Hepatocyte (in vitro differentiated cells): ENCODE data around the gene RDH16. TPM values are rescaled to one million over a fixed set of nuclear protein-coding genes. Genes with fewer than 3 reads are reported as not detected.

Source experiments
- DNase-seq: peaks from one replicate; pipeline ENCODE4 v3.0.0-alpha.2; 2016; ENCODE audit warnings: low spot score
- H2AFZ ChIP-seq: fragments of 200-600 bp; sonication (generic); 2 replicates; pipeline ENCODE4 v1.6.0; 2016; ENCODE audit warnings: antibody characterized with exemption, mild to moderate bottlenecking
- H3K27ac ChIP-seq: fragments of 200-600 bp; sonication (generic); 2 replicates; pipeline ENCODE4 v1.5.1; 2016; ENCODE audit warnings: mild to moderate bottlenecking
- H3K27me3 ChIP-seq: fragments of 200-600 bp; sonication (generic); 2 replicates; pipeline ENCODE4 v1.6.1; 2016
- H3K36me3 ChIP-seq: fragments of 200-600 bp; sonication (generic); replicated peaks from 2 replicates; pipeline ENCODE4 v1.5.1; 2016; ENCODE audit warnings: low read depth; ENCODE audit not compliant: insufficient read depth
- H3K4me1 ChIP-seq: fragments of 200-600 bp; sonication (generic); 2 replicates; pipeline ENCODE4 v1.5.1; 2016; ENCODE audit warnings: mild to moderate bottlenecking, moderate library complexity; ENCODE audit not compliant: insufficient read depth
- H3K4me2 ChIP-seq: fragments of 200-600 bp; sonication (generic); 2 replicates; pipeline ENCODE4 v1.6.0; 2016
- H3K4me3 ChIP-seq: fragments of 200-600 bp; sonication (generic); 2 replicates; pipeline ENCODE4 v1.5.1; 2016; ENCODE audit warnings: mild to moderate bottlenecking
- H3K79me2 ChIP-seq: fragments of 200-600 bp; sonication (generic); 2 replicates; pipeline ENCODE4 v1.6.0; 2017; ENCODE audit warnings: mild to moderate bottlenecking
- H3K9me2 ChIP-seq: fragments of 200-600 bp; sonication (generic); replicated peaks from 2 replicates; pipeline ENCODE4 v1.6.0; 2017; ENCODE audit warnings: mild to moderate bottlenecking; ENCODE audit not compliant: insufficient read depth
- H3K9me3 ChIP-seq: fragments of 200-600 bp; sonication (generic); 2 replicates; pipeline ENCODE4 v1.5.1; 2016; ENCODE audit warnings: low read depth, mild to moderate bottlenecking
- H4K20me1 ChIP-seq: fragments of 200-600 bp; sonication (generic); 2 replicates; pipeline ENCODE4 v1.6.0; 2016; ENCODE audit warnings: mild to moderate bottlenecking; ENCODE audit not compliant: insufficient read depth, poor library complexity, severe bottlenecking
- CTCF ChIP-seq: fragments of 200-600 bp; sonication (generic); IDR thresholded peaks from 2 replicates; pipeline ENCODE4 v1.5.1; 2016; ENCODE audit warnings: antibody characterized with exemption, mild to moderate bottlenecking; ENCODE audit not compliant: poor library complexity
- EZH2 ChIP-seq: fragments of 200-600 bp; sonication (generic); IDR thresholded peaks from 2 replicates; pipeline ENCODE4 v1.6.1; 2016; ENCODE audit warnings: antibody characterized with exemption, mild to moderate bottlenecking, borderline replicate concordance
- EZH2phosphoT487 ChIP-seq: fragments of 200-600 bp; sonication (generic); IDR thresholded peaks from one replicate; pipeline ENCODE4 v1.6.1; 2018; ENCODE audit warnings: antibody characterized with exemption, mild to moderate bottlenecking, low read depth, moderate library complexity; ENCODE audit not compliant: unreplicated experiment, severe bottlenecking
- WGBS: methylation state at CpG from one replicate; pipeline ENCODE4 v1.1.6; 2016; ENCODE audit warnings: low lambda C conversion rate; ENCODE audit errors: missing lambda C conversion rate; 5-methylcytosine and 5-hydroxymethylcytosine counted together
- polyA plus RNA-seq: library from polyadenylated mRNA; unstranded; fragments of >200 nt; fragmentation: Nextera tagmentation; extraction: Ambion mirVana; gene quantifications from 2 replicates; pipeline ENCODE4 v1.2.1, GENCODE V29; 2016
- total RNA-seq: library from RNA; depleted of rRNA; stranded (reverse); fragments of >200 nt; gene quantifications from 2 replicates; pipeline ENCODE4 v1.2.3, GENCODE V29; 2014

Gene RDH16
- total RNA-seq (1.7 TPM in 2 replicates), polyA plus RNA-seq (0.58 and 0.64 TPM in 2 replicates)

GRCh38 chr12:56957229-56958052, at the start of gene RDH16:
Gene RDH16 (minus strand): TSS chr12:56957608. CDS start chr12:56957462, 146 bp downstream.
- no peak within 1 kb of the TSS for H2AFZ ChIP-seq
- H3K9me2 ChIP-seq, result no peaks in the 10 kb centered on the region
- H3K79me2 ChIP-seq, result no peaks in the 10 kb centered on the region
- H3K36me3 ChIP-seq, result no peaks in the 10 kb centered on the region
- TF ChIP-seq EZH2, result no peak
- no peak for TF ChIP-seq EZH2phosphoT487
- no peak for TF ChIP-seq CTCF
- WGBS, result 77% methylated on average over 10 of the region's 10 CpGs
- no peaks in the 10 kb centered on the region for H3K27me3 ChIP-seq
- H3K4me1 ChIP-seq, result peaks cover 9% of the 10 kb centered on the region
- H3K4me3 ChIP-seq, result no peak within 1 kb of the TSS
- H3K9me3 ChIP-seq, result no peaks in the 10 kb centered on the region
- H3K4me2 ChIP-seq, result no peak within 1 kb of the TSS
- no peaks in the 10 kb centered on the region for H4K20me1 ChIP-seq
- no peak for DNase-seq
- H3K27ac ChIP-seq, result no peak within 1 kb of the TSS

GRCh38 chr12:57006809-57007475, 49.5 kb upstream of the RDH16 start:
- Histone ChIP-seq H2AFZ (peak overlapping the region; percentile 84), H3K4me1 (peaks cover 20% of the 10 kb centered on the region), H3K36me3 (peaks cover 4% of the 10 kb centered on the region), H3K27me3 (no peaks in the 10 kb centered on the region), H3K9me2 (no peaks in the 10 kb centered on the region), H3K4me3 (peak overlapping the region; percentile 52), H3K79me2 (peaks cover 41% of the 10 kb centered on the region), H3K4me2 (peak overlapping the region; percentile 79), H3K9me3 (no peaks in the 10 kb centered on the region), H3K27ac (no peak overlapping the region), H4K20me1 (peaks cover 2% of the 10 kb centered on the region)
- no peak for DNase-seq
- TF ChIP-seq CTCF (no peak), EZH2phosphoT487 (no peak), EZH2 (no peak)
- 79% methylated on average over 10 of the region's 10 CpGs for whole genome bisulfite sequencing

- TF ChIP-seq CTCF (peak; percentile 69), EZH2phosphoT487 (no peak)
- 5% methylated on average over 10 of the region's 94 CpGs for WGBS
- H2AFZ ChIP-seq, result peak within 1 kb of the TSS; percentile 84
- peaks cover 4% of the 10 kb centered on the region for H3K36me3 ChIP-seq
- no peaks in the 10 kb centered on the region for H3K27me3 ChIP-seq
- peaks cover 24% of the 10 kb centered on the region for H3K4me1 ChIP-seq
- no peaks in the 10 kb centered on the region for H3K9me2 ChIP-seq
- H3K4me2 ChIP-seq, result peak within 1 kb of the TSS; percentile 96
- no peaks in the 10 kb centered on the region for H3K9me3 ChIP-seq
- H3K27ac ChIP-seq, result peak within 1 kb of the TSS; percentile 90
- peak; percentile 90 for DNase-seq
- H3K4me3 ChIP-seq, result peak within 1 kb of the TSS; percentile 98
- H4K20me1 ChIP-seq, result peaks cover 8% of the 10 kb centered on the region
- H3K79me2 ChIP-seq, result peaks cover 46% of the 10 kb centered on the region
Measured at GRCh38 chr12:57005980-57006808, 48.8 kb upstream of the RDH16 start, which contains the start of gene ZBTB39. Gene ZBTB39 (minus strand): TSS chr12:57006546. CDS start chr12:57004917, 1,629 bp downstream.
